Neural cell (in vitro differentiated cells): ENCODE results near the gene RTN4RL1. TPM values are rescaled to one million over a fixed set of nuclear protein-coding genes. Genes with fewer than 3 reads are reported as not detected.
A peak's percentile ranks its signal among the peaks of the same experiment; 100 is the strongest.

Experiments
- H2AFZ ChIP-seq: fragments of 200-600, 300-800 bp; sonication (generic), shearing (Covaris generic); 2 replicates; pipeline ENCODE4 v1.6.0; 2014; ENCODE audit warnings: low read depth, mild to moderate bottlenecking, antibody characterized with exemption, low read length, moderate library complexity
- H3F3A ChIP-seq: fragments of 200-600 bp; shearing (Covaris generic); 2 replicates; pipeline ENCODE4 v1.6.1; 2016; ENCODE audit warnings: mild to moderate bottlenecking, moderate library complexity, mixed read lengths, antibody characterized with exemption, low read length; ENCODE audit not compliant: insufficient read depth, poor library complexity, severe bottlenecking
- H3K27ac ChIP-seq: fragments of 200-600, 300-800 bp; sonication (generic), shearing (Covaris generic); 2 replicates; pipeline ENCODE4 v1.5.1; 2014; ENCODE audit warnings: mild to moderate bottlenecking, low read length, moderate library complexity
- H3K27me3 ChIP-seq: fragments of 300-800, 200-600 bp; sonication (generic), shearing (Covaris generic); 2 replicates; pipeline ENCODE4 v1.6.0; 2014; ENCODE audit warnings: mild to moderate bottlenecking, low read depth, low read length, moderate library complexity; ENCODE audit not compliant: insufficient read depth
- H3K36me3 ChIP-seq: fragments of 300-800, 200-600 bp; sonication (generic), shearing (Covaris generic); 2 replicates; pipeline ENCODE4 v1.5.1; 2014; ENCODE audit warnings: mild to moderate bottlenecking, antibody characterized with exemption, low read length, moderate library complexity; ENCODE audit not compliant: insufficient read depth
- H3K4me2 ChIP-seq: fragments of 300-800, 200-600 bp; sonication (generic), shearing (Covaris generic); 2 replicates; pipeline ENCODE4 v1.6.0; 2014; ENCODE audit warnings: mild to moderate bottlenecking, low read length
- H3K4me3 ChIP-seq: fragments of 300-800, 200-600 bp; sonication (generic), shearing (Covaris generic); 2 replicates; pipeline ENCODE4 v1.5.1; 2014; ENCODE audit warnings: mild to moderate bottlenecking, low read length, moderate library complexity
- H3K79me2 ChIP-seq: fragments of 200-600 bp; shearing (Covaris generic); replicated peaks from 2 replicates; pipeline ENCODE4 v1.6.0; 2014; ENCODE audit warnings: mild to moderate bottlenecking, low read length, moderate library complexity; ENCODE audit not compliant: insufficient read depth
- H3K9ac ChIP-seq: fragments of 300-800, 200-600 bp; sonication (generic), shearing (Covaris generic); 2 replicates; pipeline ENCODE4 v1.6.1; 2016; ENCODE audit warnings: mild to moderate bottlenecking, low read length, mixed read lengths
- H3K9me2 ChIP-seq: fragments of 200-600 bp; shearing (Covaris generic); 2 replicates; pipeline ENCODE4 v1.6.1; 2016; ENCODE audit warnings: mild to moderate bottlenecking, low read length, mixed read lengths; ENCODE audit not compliant: insufficient read depth
- H3K9me3 ChIP-seq: fragments of 200-600, 300-800 bp; sonication (generic), shearing (Covaris generic); 2 replicates; pipeline ENCODE4 v1.6.1; 2016; ENCODE audit warnings: mild to moderate bottlenecking, mixed run types, low read length, moderate library complexity, mixed read lengths
- H4K20me1 ChIP-seq: fragments of 200-600 bp; shearing (Covaris generic); 2 replicates; pipeline ENCODE4 v1.6.1; 2016; ENCODE audit warnings: mild to moderate bottlenecking, mixed run types; ENCODE audit not compliant: insufficient read depth
- EP300 ChIP-seq: fragments of 450-650 bp; conservative IDR thresholded peaks from 2 replicates; pipeline ENCODE4 v1.6.1; 2014; ENCODE audit warnings: antibody characterized with exemption, mild to moderate bottlenecking, moderate library complexity; ENCODE audit not compliant: poor library complexity, severe bottlenecking
- EZH2 ChIP-seq: fragments of 200-600, 300-800 bp; shearing (Covaris generic), sonication (generic); IDR thresholded peaks from 2 replicates; pipeline ENCODE4 v1.6.1; 2014; ENCODE audit warnings: antibody characterized with exemption, low read length, borderline replicate concordance, mild to moderate bottlenecking; ENCODE audit not compliant: insufficient read depth, poor library complexity, severe bottlenecking
- MXI1 ChIP-seq: fragments of 450-650 bp; conservative IDR thresholded peaks from 2 replicates; pipeline ENCODE4 v1.6.1; 2014; ENCODE audit warnings: antibody characterized with exemption, mild to moderate bottlenecking; ENCODE audit not compliant: poor library complexity, severe bottlenecking
- POLR2AphosphoS5 ChIP-seq: IDR thresholded peaks from 2 replicates; pipeline ENCODE4 v1.6.1; 2012
- RAD21 ChIP-seq: fragments of 450-650 bp; conservative IDR thresholded peaks from 2 replicates; pipeline ENCODE4 v1.6.1; 2014; ENCODE audit warnings: antibody characterized with exemption, mild to moderate bottlenecking, moderate library complexity
- REST ChIP-seq: IDR thresholded peaks from 2 replicates; pipeline ENCODE4 v1.6.1; 2012; ENCODE audit warnings: borderline replicate concordance
- SMC3 ChIP-seq: fragments of 450-650 bp; conservative IDR thresholded peaks from 2 replicates; pipeline ENCODE4 v1.6.1; 2014; ENCODE audit warnings: antibody characterized with exemption, mild to moderate bottlenecking, moderate library complexity; ENCODE audit not compliant: poor library complexity
- TAF1 ChIP-seq: IDR thresholded peaks from 2 replicates; pipeline ENCODE4 v1.6.1; 2012; ENCODE audit warnings: low read depth
- polyA plus RNA-seq: library from polyadenylated mRNA; depleted of rRNA; stranded (reverse); fragments of >200 nt; gene quantifications from 2 replicates; pipeline ENCODE4 v1.2.3, GENCODE V29; 2014
- TF ChIP-seq, protein P1 (sequence below): fragments of 450-650 bp; IDR thresholded peaks from 2 replicates; pipeline ENCODE4 v1.5.1; 2014; ENCODE audit warnings: antibody characterized with exemption, mild to moderate bottlenecking, moderate library complexity; ENCODE audit not compliant: poor library complexity, severe bottlenecking

Gene RTN4RL1
- polyA plus RNA-seq, 1 donor from 2014 or later, result 8.1 TPM

DNA sequence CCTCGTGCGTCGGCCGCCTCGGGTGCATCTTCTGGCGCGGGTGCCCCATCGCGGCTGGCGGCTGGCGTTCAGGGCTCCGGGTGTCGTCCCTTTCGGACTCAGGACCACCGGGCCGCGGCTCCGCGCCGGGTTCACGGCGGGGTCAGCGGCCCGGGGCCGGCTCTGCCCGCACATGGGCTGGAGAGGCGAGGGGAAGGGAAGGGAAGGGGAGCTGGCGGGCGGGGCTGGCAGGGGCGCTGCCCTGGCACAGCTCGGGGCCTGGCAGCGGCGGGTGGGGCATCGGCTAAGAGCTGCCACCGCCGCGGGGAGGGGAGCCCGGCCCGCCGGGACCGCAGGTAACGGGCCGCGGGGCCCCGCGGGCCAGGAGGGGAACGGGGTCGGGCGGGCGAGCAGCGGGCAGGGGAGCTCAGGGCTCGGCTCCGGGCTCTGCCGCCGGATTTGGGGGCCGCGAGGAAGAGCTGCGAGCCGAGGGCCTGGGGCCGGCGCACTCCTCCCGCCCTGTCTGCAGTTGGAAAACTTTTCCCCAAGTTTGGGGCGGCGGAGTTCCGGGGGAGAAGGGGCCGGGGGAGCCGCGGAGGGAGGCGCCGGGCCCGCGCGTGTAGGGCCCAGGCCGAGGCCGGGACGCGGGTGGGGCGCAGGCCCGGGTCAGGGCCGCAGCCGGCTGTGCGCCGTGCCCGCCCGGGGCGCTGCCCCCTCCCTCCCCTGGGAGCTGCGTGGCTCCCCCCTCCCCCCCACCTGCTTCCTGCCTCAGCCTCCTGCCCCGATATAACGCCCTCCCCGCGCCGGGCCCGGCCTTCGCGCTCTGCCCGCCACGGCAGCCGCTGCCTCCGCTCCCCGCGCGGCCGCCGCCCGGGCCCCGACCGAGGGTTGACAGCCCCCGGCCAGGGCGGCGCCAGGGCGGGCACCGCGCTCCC is 30.4 kb upstream of the RTN4RL1 start:
- Histone ChIP-seq H3K9me2 (no peaks in the 10 kb centered on the region), H3F3A (no peaks in the 10 kb centered on the region), H3K4me3 (peak overlapping the region; percentile 64), H3K36me3 (no peaks in the 10 kb centered on the region), H3K27me3 (peaks cover 82% of the 10 kb centered on the region), H3K9ac (peak overlapping the region; percentile 41), H2AFZ (no peak overlapping the region), H3K9me3 (peaks cover 5% of the 10 kb centered on the region), H3K4me2 (no peak overlapping the region), H3K27ac (no peak overlapping the region), H3K79me2 (no peaks in the 10 kb centered on the region), H4K20me1 (no peaks in the 10 kb centered on the region)
- TF ChIP-seq MXI1 (no peak), POLR2AphosphoS5 (no peak), RAD21 (no peak), EZH2 (no peak), EP300 (no peak), SMC3 (no peak), TAF1 (no peak), REST (no peak)
- TF ChIP-seq, protein P1, sequence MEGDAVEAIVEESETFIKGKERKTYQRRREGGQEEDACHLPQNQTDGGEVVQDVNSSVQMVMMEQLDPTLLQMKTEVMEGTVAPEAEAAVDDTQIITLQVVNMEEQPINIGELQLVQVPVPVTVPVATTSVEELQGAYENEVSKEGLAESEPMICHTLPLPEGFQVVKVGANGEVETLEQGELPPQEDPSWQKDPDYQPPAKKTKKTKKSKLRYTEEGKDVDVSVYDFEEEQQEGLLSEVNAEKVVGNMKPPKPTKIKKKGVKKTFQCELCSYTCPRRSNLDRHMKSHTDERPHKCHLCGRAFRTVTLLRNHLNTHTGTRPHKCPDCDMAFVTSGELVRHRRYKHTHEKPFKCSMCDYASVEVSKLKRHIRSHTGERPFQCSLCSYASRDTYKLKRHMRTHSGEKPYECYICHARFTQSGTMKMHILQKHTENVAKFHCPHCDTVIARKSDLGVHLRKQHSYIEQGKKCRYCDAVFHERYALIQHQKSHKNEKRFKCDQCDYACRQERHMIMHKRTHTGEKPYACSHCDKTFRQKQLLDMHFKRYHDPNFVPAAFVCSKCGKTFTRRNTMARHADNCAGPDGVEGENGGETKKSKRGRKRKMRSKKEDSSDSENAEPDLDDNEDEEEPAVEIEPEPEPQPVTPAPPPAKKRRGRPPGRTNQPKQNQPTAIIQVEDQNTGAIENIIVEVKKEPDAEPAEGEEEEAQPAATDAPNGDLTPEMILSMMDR, result no peak

DNA sequence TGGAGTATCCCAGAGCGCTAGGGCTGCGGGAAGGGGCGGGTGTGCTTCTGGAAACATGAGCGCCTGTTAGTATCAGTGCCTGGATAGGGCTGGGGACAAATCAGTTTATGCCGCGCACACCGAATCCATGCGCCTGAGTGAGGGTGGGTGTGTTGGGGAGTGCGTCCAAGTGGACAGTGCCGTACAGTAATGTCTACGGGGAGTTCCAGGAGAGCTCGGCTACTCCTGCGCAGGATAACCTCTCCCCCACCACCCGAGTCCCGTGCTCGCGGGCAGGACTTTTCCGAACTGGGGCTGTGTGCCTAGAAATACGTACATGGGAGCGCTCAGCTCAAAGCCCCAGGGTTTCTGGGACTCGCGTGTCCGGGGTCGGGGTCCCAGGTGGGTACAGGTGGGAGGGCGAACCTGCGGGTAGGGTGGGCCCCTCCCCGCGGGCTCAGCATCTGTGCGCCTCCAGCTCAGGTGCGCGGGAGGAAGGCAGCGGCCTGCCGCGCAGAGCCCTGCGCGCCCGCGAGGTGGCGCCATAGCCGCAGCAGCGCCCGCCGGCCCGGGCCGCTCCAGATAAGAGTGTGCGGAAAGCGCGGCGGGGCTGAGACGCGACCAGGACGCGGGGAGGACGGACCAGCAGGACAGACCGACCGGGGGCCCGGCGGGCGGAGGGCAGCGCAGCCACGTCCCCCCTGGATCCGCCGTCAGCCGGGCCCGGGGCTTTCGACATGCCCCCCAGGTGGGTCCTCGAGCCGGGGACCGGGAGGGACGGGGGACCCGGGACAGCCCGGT is 29.6 kb upstream of the RTN4RL1 start, which contains the start of gene HIC1:
Gene HIC1 (plus strand): TSS at position 592 of the 780 bp plus-strand sequence. CDS start 1,588 bp downstream, outside the sequence.
- no peaks in the 10 kb centered on the region for H3K79me2 ChIP-seq
- H3K36me3 ChIP-seq, result no peaks in the 10 kb centered on the region
- peak within 1 kb of the TSS; percentile 59 for H3K9ac ChIP-seq
- peaks cover 74% of the 10 kb centered on the region for H3K27me3 ChIP-seq
- no peak within 1 kb of the TSS for H2AFZ ChIP-seq
- H3K4me2 ChIP-seq, result no peak within 1 kb of the TSS
- H3K4me3 ChIP-seq, result peak within 1 kb of the TSS; percentile 64
- no peaks in the 10 kb centered on the region for H4K20me1 ChIP-seq
- no peaks in the 10 kb centered on the region for H3K9me2 ChIP-seq
- no peak for TF ChIP-seq POLR2AphosphoS5
- no peak for TF ChIP-seq EZH2
- peak; percentile 80 for TF ChIP-seq RAD21
- TF ChIP-seq EP300, result no peak
- peak; percentile 87 for TF ChIP-seq SMC3
- no peak for TF ChIP-seq REST
- TF ChIP-seq MXI1, result peak; percentile 50
- no peak for TF ChIP-seq TAF1
- TF ChIP-seq, protein P1, result peak; percentile 90
- H3F3A ChIP-seq, result no peaks in the 10 kb centered on the region
- peaks cover 5% of the 10 kb centered on the region for H3K9me3 ChIP-seq
- no peak within 1 kb of the TSS for H3K27ac ChIP-seq
